Kidney tubule cell (primary cell): ENCODE measurements around the gene DUSP23.
A peak's percentile ranks its signal among the peaks of the same experiment; 100 is the strongest.

ENCODE experiments used
- DNase-seq: peaks from one replicate; pipeline ENCODE4 v3.0.0-alpha.2; 2018; ENCODE audit warnings: low spot score

The DUSP23 gene

GRCh38 chr1:159786465-159786864 is 5.7 kb downstream of the DUSP23 start:
- no peak for DNase-seq

GRCh38 chr1:159786966-159787365 is 6.2 kb downstream of the DUSP23 start:
- DNase-seq, result no peak

- DNase-seq, result peak; percentile 45
These were observed 9.6 kb downstream of the DUSP23 start for GRCh38 chr1:159790237-159790917.

- DNase-seq, result no peak
These were observed 10.3 kb downstream of the DUSP23 start for GRCh38 chr1:159791031-159791430.

GRCh38 chr1:159791461-159791860 is 10.7 kb downstream of the DUSP23 start:
- no peak for DNase-seq

- DNase-seq, result no peak
These were observed 14.8 kb downstream of the DUSP23 start for GRCh38 chr1:159795534-159795933.

GRCh38 chr1:159798893-159799292 is 18.1 kb downstream of the DUSP23 start:
- peak; percentile 82 for DNase-seq

- DNase-seq, result peak; percentile 62
These were observed 18.8 kb downstream of the DUSP23 start for GRCh38 chr1:159799446-159799985.

- no peak for DNase-seq
These were observed 19.6 kb downstream of the DUSP23 start for GRCh38 chr1:159800177-159800930.

- DNase-seq, result no peak
These were observed 21.3 kb downstream of the DUSP23 start, which contains the start of gene FCRL6 for GRCh38 chr1:159802111-159802510. FCRL6 (plus strand) TSS chr1:159802360; CDS start chr1:159802425, 65 bp downstream.

- no peak for DNase-seq
These were observed 23.4 kb downstream of the DUSP23 start for GRCh38 chr1:159803956-159804689.

- peak; percentile 59 for DNase-seq
These were observed 24.2 kb downstream of the DUSP23 start for GRCh38 chr1:159804924-159805323.

GRCh38 chr1:159815926-159816325 is 35.2 kb downstream of the DUSP23 start:
- DNase-seq, result no peak

GRCh38 chr1:159817276-159818041 is 36.7 kb downstream of the DUSP23 start:
- DNase-seq, result peak; percentile 56

- DNase-seq, result no peak
These were observed 40.6 kb downstream of the DUSP23 start for GRCh38 chr1:159821171-159821867.

GRCh38 chr1:159823406-159823805 is 42.6 kb downstream of the DUSP23 start:
- no peak for DNase-seq

GRCh38 chr1:159825564-159825963 is 44.8 kb downstream of the DUSP23 start:
- no peak for DNase-seq

- DNase-seq, result peak; percentile 30
These were observed 45.8 kb downstream of the DUSP23 start, which contains the start of gene SLAMF8 for GRCh38 chr1:159826441-159827101. SLAMF8 (plus strand) TSS chr1:159826873; CDS start chr1:159826899, 26 bp downstream.

- DNase-seq, result no peak
These were observed 46.3 kb downstream of the DUSP23 start for GRCh38 chr1:159827102-159827490.

- no peak for DNase-seq
These were observed 46.8 kb downstream of the DUSP23 start for GRCh38 chr1:159827549-159827948.
